Hematopoietic multipotent progenitor cell treated with erythropoietin and hydrocortisone succinate and interleukin-3 and kit ligand, for 4 days (in vitro differentiated cells): Measurements from ENCODE around the gene THTPA.

Experiments used
- DNase-seq: peaks from one replicate; pipeline ENCODE4 v3.0.0-alpha.2; 2015

Gene THTPA

DNA sequence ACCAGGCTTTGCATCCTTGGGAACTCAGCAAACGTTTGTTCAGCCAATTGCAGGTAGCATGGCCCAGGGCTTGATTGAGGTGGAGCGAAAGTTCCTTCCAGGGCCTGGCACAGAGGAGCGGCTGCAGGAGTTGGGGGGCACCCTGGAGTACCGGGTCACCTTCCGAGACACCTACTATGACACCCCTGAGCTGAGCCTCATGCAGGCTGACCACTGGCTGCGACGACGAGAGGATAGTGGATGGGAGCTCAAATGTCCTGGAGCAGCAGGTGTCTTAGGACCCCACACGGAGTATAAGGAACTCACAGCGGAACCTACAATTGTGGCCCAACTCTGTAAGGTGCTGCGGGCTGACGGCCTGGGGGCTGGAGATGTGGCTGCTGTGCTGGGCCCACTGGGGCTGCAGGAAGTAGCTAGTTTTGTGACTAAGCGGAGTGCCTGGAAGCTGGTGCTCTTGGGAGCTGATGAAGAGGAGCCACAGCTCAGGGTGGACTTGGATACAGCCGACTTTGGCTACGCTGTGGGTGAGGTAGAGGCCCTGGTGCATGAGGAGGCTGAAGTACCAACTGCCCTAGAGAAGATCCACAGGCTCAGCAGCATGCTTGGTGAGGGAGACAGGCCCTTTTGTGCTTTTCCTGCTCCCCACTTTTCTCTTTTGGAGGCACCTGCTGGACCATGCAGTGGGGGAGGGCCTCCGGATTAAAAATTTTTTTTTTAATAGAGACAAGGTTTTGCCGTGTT is 799 bp downstream of the THTPA start:
- DNase-seq = no peak

- DNase-seq = no peak
Measured at GRCh38 chr14:23557521-23557920, 1.4 kb downstream of the THTPA start.

DNA sequence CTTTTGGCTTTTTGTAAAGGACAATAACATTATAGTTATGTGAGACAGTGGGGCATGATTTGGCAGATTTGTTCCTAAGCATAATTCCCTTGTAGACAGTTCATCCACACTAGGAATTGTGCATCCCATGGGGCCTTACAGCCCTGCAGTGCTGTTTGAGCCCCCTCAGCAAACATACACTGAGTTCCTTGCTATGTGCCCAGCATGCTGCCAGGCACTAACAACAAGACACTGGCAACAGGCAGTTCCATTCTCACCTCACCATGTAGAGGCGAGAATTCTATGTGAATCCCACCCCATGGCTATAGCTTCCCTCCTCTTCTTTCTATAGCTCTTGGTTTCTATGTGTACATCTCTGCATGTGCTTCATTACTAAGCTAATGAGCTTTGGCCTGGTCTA is 1.9 kb downstream of the THTPA start:
- no peak for DNase-seq

- no peak for DNase-seq
Measured at GRCh38 chr14:23558346-23559009, 2.4 kb downstream of the THTPA start.

DNA sequence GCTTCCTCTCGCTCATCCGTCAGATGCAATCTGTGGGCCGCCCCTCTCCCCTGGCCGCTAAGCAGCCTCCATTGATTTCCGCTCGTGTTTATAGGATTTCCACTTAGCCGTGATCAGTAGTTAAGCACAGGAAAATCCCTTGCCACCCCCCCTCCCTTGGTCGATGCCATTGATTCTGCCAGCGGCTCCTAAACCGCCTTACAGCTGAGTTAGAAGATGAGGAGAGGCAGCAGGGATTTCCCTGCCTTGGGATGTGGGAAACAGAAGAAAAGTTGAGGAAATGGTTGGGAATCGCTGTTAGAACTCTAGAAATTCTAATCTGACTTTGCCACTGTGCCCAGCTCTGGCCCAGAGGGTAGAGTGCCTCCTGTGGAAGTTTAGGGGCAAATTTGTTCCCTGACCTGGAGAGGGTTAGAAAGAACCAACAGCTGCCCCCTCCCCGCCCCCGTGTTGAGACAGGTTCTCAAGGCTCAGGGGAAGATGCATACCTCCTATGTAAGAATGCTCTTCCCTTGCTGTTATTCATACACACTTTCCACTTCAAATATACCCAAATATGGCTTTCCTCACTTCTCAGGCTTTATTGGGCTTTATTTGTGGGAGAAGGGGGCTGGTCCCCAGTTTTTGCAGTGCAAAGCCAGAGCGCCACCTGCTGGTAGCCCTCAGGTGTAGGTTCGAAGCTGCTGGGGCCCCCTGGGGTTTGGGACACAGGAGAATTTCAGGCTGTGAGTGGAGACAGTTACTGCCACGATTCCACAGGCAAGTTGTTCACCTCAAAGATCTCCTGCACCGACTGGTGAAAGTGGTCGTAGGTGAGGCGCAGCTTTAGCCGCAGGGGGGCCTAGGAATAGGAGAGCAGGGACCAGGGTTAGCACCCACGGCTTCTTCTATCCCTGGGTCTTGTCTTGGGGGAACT is 3.2 kb downstream of the THTPA start:
- peak; percentile 84 for DNase-seq

DNA sequence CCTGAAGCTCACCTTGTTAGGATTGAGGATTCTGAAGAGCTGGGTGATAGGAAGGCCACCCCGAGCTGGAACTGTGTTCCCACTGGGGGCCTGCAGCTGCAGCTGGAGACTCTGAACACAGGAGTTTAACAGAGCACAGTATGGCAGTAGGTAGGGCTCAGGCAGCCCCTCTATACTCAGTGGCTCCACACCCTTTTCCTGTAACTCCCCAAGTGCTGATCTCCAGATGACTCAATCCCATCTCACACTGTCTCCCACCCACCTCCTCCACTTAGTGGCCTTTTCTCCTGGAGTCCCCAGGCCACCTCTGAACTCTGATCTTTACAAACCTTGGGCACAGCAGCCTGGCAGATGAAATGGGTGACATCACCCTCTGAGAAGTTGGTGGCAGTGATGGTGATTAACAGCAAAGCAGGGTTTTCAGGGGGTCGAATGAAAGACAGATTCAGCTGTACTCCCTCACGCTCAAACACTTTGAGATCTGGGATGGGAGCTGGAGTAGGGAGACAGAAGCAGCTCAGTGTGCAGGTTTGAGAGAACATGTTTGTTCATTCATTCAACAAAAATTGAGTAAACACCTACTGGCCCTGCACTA is 4.0 kb downstream of the THTPA start:
- DNase-seq = no peak

GRCh38 chr14:23561259-23561658 is 5.2 kb downstream of the THTPA start:
- DNase-seq = no peak

- no peak for DNase-seq
Measured at GRCh38 chr14:23561873-23562821, 6.1 kb downstream of the THTPA start.

DNA sequence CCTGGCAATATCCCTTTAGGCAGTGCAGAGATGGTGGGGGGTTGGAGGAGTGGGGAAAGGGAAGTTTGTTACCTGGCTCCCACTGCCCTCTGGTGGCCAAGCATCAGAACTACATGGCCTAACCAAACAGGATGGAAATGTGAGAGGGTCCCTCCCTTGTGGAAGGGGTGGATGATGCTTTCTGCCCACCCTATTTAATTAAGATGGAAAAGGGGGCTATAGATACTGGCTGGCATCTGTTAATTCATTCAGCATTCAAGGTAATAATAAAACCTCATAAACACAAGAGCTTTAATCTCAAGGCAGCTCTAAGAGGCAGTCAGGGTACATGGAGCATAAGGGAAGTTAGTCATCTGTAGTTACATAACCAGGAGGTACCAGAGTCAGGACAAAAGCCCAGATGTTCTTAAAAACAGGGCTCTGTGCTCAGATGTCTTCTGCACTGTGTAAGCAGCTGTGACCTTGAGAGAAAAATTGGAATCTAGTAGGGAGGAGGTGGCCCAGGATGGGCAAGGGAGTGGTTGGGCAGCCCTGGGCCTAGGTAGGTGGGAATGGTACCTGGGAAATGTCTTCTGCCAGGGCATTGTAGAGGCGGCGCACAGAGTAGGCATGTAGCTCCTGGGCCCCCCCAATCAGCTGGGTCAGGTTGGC is 6.9 kb downstream of the THTPA start:
- peak; percentile 76 for DNase-seq

DNA sequence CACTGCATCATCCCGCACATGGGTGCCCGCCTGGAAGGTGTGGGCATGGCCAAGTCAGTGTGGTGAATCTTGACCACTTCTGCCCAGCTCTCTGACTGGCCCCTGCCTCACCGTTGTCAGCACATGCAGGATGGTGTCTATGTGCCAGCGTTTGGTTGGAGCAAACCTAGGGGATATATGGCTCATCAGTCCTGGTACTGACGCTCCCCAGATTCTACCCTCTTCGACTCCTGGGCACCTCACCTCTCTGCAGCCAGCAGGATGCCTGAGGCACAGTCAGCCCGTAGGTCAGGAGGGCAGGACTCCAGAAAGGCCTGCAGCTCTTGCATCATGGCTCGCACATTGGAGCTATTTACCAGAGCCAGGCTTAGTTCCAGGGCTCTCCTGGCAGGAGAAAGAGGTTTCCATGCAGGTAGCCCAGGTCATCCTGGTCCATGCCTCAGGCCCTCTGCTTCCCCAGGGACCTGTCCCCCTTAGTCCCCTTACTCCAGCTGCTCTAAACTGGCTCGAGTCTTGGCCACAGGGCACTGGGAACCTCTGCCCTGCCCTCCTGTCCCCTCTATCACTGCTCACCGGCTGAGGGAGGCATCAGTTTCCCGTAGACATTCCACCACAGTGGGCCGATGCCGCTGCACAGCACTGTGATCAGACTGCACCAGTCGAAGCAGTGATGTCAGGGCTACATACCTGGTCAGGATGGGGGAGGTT is 7.6 kb downstream of the THTPA start:
- no peak for DNase-seq

GRCh38 chr14:23564181-23564812 is 8.2 kb downstream of the THTPA start:
- DNase-seq = no peak

GRCh38 chr14:23564876-23565275 is 8.8 kb downstream of the THTPA start:
- DNase-seq = no peak

DNA sequence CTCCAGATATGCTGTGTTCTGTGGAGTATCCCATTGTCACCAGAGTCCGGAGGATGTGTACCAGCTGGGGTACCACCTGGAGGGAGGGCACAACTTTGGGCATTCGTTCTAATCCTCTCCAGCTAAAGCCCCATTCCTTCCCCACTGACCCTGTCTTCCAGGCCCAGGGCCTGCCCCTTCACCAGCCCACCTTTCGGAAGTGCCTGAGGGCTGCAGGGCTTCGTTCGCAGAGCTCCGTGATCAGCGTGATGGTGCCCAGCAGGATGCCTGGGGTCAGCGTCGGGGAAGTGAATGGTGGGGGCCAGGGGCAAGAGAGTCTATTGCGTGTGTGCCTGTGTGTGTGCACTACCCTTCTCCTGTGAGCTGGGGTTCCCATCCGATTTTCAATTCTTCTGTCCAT is 9.6 kb downstream of the THTPA start:
- DNase-seq = no peak

DNA sequence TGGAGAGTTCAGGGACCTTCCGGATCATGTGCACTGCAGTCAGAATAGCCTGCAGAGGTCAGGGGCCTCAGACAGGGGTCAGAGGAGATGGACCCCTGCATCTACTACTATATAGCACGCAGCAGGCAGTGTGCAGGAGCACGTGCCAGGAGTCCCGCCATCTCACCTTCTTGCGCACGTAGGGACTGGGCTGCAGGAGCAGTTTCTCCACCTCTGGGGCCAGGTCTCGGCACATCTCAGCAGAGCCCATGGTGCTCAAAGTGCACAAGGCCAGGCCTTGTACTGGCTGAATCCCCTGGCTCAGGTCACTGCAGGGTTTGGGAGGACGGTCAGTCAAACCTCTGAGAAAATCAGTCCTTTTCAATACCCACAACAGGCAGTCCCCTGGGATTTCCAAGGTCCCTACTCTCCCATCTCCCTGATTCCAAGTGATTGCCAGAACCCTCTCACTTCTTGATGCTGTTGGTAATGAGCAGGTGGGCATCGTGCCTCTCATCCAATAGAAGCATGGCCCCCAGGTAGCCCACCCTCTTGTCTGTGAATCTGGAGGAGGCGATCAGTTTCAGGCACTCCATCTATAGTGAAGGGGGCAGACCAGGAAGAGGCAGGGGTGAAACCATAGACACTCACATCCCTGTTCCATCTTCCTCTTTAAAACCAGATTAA is 10.2 kb downstream of the THTPA start:
- DNase-seq = no peak

DNA sequence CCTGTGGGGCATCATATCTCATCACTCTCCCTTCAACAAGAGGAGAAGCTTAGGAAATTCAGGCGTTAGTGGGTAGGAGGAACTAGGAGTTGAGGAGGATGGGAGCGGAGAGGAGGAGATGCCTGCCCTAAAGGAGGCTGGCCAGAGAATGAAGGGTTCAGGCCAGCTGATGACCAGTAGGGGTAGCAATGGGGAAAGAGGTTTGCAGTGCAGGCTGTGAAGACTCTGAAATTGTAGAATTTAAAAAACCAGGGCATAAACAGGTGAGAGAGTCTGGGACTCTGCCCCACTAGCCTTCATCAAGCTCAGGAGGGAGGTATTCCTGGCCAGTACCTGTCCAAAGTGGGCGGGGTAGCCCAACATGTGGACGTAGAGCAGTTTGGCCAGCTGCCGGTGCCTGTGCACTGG is 10.7 kb downstream of the THTPA start:
- DNase-seq = no peak

DNA sequence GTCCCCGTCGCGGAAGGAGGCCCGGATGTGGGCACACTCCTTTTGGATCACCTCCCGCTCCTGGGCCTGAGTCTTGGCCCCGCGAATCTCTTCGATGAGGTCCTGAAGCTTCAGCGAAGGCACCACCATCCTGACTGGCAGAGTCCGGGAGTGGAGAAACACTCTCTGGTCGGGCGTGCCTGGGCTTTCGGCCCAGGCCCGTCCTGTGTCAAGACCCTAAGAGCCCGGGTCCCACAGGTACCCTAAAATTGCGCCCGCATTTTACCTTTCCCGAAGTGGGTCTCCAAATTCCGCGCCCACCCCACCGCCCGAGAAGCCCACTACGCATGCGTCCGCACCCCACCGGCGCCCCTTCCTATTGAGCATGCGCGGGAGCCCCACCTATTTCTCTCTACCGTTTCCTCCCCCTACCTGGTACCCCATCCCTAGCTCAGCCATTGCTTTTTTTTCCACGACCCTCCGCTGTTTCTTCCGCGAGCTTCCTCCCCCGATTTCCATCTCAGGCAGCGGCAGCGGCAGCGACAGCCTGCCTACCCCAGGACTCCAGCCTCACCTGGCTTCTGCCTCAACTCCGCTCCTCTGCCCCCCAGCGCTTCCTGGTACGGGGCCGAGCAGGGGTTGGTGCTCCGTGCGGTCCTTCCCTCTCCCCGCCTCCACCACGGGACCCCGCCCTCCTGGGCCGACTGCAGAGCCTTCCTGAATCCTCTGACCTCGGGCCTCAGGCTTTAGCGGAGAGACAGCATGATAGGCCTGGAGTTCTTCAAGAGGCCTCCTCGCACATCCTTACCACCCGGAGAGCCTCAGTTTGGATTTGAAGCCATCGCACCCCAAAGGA is 11.3 kb downstream of the THTPA start, which contains the start of gene AP1G2:
TSS of gene AP1G2 (minus strand) at position 606 of the 835 bp plus-strand sequence. CDS start at position 129, 477 bp downstream.
- peak; percentile 96 for DNase-seq

GRCh38 chr14:23568021-23568599 is 12.0 kb downstream of the THTPA start:
- no peak for DNase-seq
